Naive thymus-derived CD8-positive, alpha-beta T cell (primary cell): ENCODE results near the gene DISP2. TPM values are rescaled to one million over a fixed set of nuclear protein-coding genes. Genes with fewer than 3 reads are reported as not detected.

Source experiments
- ATAC-seq, 2 donors: fragments of 150-1000 bp; cut with Tn5 transposase in 1 of 2; sonication (Bioruptor Pico), chemical (Tn5 transposase) in 1 of 2; 1 replicate in 1 of 2; 2 replicates in 1 of 2; pipeline ENCODE4 v1.10.0; 2021; ENCODE audit warnings: mild to moderate bottlenecking in 2 of 2, moderate library complexity in 2 of 2
- POLR2A ChIA-PET: fragments of 350-600 bp; sonication (Branson Sonifier 250); formaldehyde crosslinking; loops from one replicate; lab custom pipeline; 2021; ENCODE audit warnings: antibody characterized with exemption; lab: Charles Lee
- DNase-seq, 10 donors: peaks; one replicate each; pipeline versions ENCODE4 v3.0.0 to v3.0.0-alpha.2; 2020 to 2022
- H3K27ac Mint-ChIP-seq, 10 donors: one replicate each; pipeline ENCODE4 v1.8.0; 2020 to 2022; ENCODE audit warnings: mild to moderate bottlenecking in 10 of 10, mixed read lengths in 10 of 10, moderate library complexity in 4 of 10, inconsistent platforms in 1 of 10
- H3K27me3 Mint-ChIP-seq, 5 donors: one replicate each; pipeline ENCODE4 v1.8.0; 2021 to 2022; ENCODE audit warnings: mixed read lengths in 5 of 5
- H3K36me3 Mint-ChIP-seq, 3 donors: one replicate each; pipeline ENCODE4 v1.8.0; 2020 to 2022; ENCODE audit warnings: mixed read lengths in 3 of 3, mild to moderate bottlenecking in 2 of 3, inconsistent platforms in 1 of 3
- H3K4me1 Mint-ChIP-seq, 4 donors: one replicate each; pipeline ENCODE4 v1.8.0; 2021 to 2022; ENCODE audit warnings: mixed read lengths in 4 of 4
- H3K4me3 Mint-ChIP-seq, 10 donors: one replicate each; pipeline ENCODE4 v1.8.0; 2020 to 2022; ENCODE audit warnings: mild to moderate bottlenecking in 10 of 10, mixed read lengths in 10 of 10, moderate library complexity in 6 of 10, inconsistent platforms in 1 of 10
- H3K9me3 Mint-ChIP-seq, 9 donors: one replicate each; pipeline ENCODE4 v1.8.0; 2020 to 2022; ENCODE audit warnings: mixed read lengths in 9 of 9, mild to moderate bottlenecking in 3 of 9, inconsistent platforms in 1 of 9, moderate library complexity in 1 of 9
- polyA plus RNA-seq, 3 donors: library from polyadenylated mRNA; unstranded; fragments of 300-500 nt; fragmentation: Illumina TruSeq; gene quantifications; one replicate each; pipeline ENCODE4 v1.2.3, GENCODE V29; 2021
- total RNA-seq, 8 experiments: library from RNA in 2 of 8; stranded (reverse) in 2 of 8; gene quantifications; one replicate each; pipeline ENCODE4 v1.2.3 and lab custom pipeline; 2021 to 2026

Gene DISP2, protein sequence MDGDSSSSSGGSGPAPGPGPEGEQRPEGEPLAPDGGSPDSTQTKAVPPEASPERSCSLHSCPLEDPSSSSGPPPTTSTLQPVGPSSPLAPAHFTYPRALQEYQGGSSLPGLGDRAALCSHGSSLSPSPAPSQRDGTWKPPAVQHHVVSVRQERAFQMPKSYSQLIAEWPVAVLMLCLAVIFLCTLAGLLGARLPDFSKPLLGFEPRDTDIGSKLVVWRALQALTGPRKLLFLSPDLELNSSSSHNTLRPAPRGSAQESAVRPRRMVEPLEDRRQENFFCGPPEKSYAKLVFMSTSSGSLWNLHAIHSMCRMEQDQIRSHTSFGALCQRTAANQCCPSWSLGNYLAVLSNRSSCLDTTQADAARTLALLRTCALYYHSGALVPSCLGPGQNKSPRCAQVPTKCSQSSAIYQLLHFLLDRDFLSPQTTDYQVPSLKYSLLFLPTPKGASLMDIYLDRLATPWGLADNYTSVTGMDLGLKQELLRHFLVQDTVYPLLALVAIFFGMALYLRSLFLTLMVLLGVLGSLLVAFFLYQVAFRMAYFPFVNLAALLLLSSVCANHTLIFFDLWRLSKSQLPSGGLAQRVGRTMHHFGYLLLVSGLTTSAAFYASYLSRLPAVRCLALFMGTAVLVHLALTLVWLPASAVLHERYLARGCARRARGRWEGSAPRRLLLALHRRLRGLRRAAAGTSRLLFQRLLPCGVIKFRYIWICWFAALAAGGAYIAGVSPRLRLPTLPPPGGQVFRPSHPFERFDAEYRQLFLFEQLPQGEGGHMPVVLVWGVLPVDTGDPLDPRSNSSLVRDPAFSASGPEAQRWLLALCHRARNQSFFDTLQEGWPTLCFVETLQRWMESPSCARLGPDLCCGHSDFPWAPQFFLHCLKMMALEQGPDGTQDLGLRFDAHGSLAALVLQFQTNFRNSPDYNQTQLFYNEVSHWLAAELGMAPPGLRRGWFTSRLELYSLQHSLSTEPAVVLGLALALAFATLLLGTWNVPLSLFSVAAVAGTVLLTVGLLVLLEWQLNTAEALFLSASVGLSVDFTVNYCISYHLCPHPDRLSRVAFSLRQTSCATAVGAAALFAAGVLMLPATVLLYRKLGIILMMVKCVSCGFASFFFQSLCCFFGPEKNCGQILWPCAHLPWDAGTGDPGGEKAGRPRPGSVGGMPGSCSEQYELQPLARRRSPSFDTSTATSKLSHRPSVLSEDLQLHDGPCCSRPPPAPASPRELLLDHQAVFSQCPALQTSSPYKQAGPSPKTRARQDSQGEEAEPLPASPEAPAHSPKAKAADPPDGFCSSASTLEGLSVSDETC (N-terminal part only)
- under 1 TPM; 0.31 to 0.52 TPM for total RNA-seq
- polyA plus RNA-seq: under 1 TPM; 0.02 to 0.73 (median 0.42) TPM
- total RNA-seq (lab: John Stamatoyannopoulos, UW): 0.14 to 4.9 (median 0.73) reads per million in 6 experiments

- Mint-ChIP-seq H3K9me3 (no peaks in the 10 kb centered on the region), H3K27ac (peak within 1 kb of the TSS in 1 of 10 donors; percentile 65)
- POLR2A ChIA-PET: interaction anchor here (1.4 to 2.2 kb wide), 3 partner anchors 10 to 94 kb away, joined by 3 to 8 read pairs (median 4); no protein-coding TSS in a partner anchor
Measured at GRCh38 chr15:40357723-40358470, at the start of gene DISP2. Gene DISP2 (plus strand): TSS chr15:40358219. CDS start chr15:40358322, 103 bp downstream.

DNA sequence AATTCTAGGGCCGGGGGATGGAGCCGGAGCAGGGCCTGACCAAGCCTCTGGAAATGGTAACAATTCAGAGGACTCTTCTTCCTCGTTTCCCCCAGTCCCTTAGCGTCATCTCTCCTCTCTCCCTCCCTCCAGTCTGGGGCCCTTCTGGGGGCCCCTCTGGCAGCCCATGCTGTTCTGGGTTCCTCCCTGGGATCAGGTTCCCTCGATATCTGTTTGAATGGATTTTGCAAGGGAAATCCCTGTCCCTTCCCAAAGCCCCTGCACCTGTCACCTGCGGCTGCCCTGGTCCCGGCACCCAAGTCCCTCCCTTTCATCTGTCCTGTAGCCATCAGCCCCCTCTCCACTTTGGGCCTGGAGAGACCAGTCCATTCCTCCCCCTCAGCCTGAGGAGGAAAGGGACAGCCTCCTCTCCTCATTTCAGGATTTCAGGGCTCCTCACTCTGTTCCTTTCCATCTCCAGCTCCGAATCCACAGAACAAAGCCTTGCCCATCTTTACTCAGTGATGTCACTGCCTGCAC, 48.6 kb upstream of the DISP2 start:
- Mint-ChIP-seq H3K4me1 (peaks cover 27 to 63% (median 57%) of the 10 kb centered on the region in 4 donors), H3K27me3 (no peaks in the 10 kb centered on the region)
- POLR2A ChIA-PET: interaction anchor here (0.7 to 6.8 kb wide), 11 partner anchors 8 to 271 kb away, joined by 3 to 104 read pairs (median 8); partner anchors contain the start of genes ANKRD63, INAFM2 and IVD

More at GRCh38 chr15:40357723-40358470, at the start of gene DISP2:
- Mint-ChIP-seq H3K4me3 (peak within 1 kb of the TSS; percentile 78 to 89 (median 84)), H3K4me1 (peaks cover 7 to 15% (median 14%) of the 10 kb centered on the region in 4 donors), H3K36me3 (peaks cover 0 to 3% (median 0%) of the 10 kb centered on the region in 3 donors), H3K27me3 (peaks cover 3 to 33% (median 6%) of the 10 kb centered on the region in 5 donors)
- ATAC-seq: peak; percentile 91 to 95
- peak; percentile 83 to 94 (median 91) for DNase-seq

DNA sequence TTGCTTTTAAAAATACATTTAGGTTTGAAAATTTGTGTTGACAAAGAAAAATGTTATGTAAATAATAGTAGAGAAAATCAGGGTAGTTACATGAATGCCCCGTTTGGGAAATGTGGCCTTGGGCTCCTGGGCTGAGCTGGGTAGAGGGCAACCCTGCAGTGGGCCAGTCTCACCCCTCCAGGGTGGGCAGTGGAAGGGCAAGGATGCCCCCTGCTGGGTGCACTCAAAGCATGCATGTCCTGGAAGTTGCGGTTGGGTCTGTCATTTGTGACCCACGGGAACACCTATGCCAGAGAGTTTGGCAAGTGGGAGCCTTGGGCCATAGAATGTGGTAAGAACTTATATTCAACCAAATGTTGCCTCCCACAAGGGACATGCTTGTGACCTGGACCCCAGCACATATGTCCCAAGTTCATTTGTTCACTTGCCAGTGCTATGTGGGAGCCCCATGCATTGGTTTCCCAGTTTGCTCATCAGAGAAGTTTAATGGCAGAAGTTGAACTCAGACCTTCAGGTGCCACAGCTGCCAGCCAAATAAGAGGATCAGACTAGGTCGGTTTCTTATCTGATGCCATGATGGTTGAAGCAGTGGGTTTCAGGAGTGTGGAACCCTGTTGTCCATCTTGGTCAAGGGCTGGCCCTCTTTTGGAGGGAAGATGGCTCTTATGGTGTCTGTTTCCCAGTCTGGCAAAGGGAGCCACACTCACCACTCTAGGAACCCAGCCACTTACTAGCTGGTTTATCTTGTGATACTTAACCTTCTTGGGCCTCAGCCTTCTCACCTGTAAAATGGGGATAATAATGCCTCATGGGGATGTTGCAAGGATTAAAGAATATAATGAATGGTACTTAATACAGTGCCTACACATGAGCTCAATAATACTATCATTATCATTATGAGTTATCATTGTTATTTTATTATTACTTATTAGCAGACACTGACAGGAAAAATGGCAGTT, 47.7 kb upstream of the DISP2 start:
- ATAC-seq: peak in 1 of 2 donors; percentile 17
- Mint-ChIP-seq H3K36me3 (peaks cover 0 to under 1% (median 0%) of the 10 kb centered on the region in 3 donors), H3K9me3 (no peaks in the 10 kb centered on the region), H3K27ac (peak overlapping the region; percentile 87 to 98 (median 95)), H3K4me3 (peak overlapping the region; percentile 57 to 98 (median 96)), H3K4me1 (peaks cover 26 to 59% (median 50%) of the 10 kb centered on the region in 4 donors), H3K27me3 (no peaks in the 10 kb centered on the region)
- POLR2A ChIA-PET: interaction anchor here (0.6 to 6.8 kb wide), 9 partner anchors 9 to 272 kb away, joined by 3 to 104 read pairs (median 4); partner anchors contain the start of genes ANKRD63, INAFM2 and IVD
- peak; percentile 45 to 81 (median 54) for DNase-seq

More for the DNA sequence above, 48.6 kb upstream of the DISP2 start:
- Mint-ChIP-seq H3K4me3 (peak overlapping the region; percentile 94 to 98 (median 96)), H3K27ac (peak overlapping the region; percentile 93 to 98 (median 97)), H3K36me3 (peaks cover 0 to 8% (median 0%) of the 10 kb centered on the region in 3 donors), H3K9me3 (no peaks in the 10 kb centered on the region)
- DNase-seq (no peak), ATAC-seq (no peak)

- Mint-ChIP-seq H3K4me3 (peak overlapping the region in 2 of 10 donors; percentile 37 to 64), H3K4me1 (peaks cover 28 to 52% (median 43%) of the 10 kb centered on the region in 4 donors), H3K27me3 (no peaks in the 10 kb centered on the region), H3K36me3 (no peaks in the 10 kb centered on the region), H3K27ac (peak overlapping the region in 6 of 10 donors; percentile 29 to 86 (median 68)), H3K9me3 (no peaks in the 10 kb centered on the region)
- DNase-seq: no peak
- POLR2A ChIA-PET: interaction anchor here (5.2 to 6.8 kb wide), 2 partner anchors 11 to 31 kb away, joined by 45 to 104 read pairs; partner anchors contain the start of gene INAFM2
- no peak for ATAC-seq
Measured at GRCh38 chr15:40310993-40311392, 47.0 kb upstream of the DISP2 start.

DNA sequence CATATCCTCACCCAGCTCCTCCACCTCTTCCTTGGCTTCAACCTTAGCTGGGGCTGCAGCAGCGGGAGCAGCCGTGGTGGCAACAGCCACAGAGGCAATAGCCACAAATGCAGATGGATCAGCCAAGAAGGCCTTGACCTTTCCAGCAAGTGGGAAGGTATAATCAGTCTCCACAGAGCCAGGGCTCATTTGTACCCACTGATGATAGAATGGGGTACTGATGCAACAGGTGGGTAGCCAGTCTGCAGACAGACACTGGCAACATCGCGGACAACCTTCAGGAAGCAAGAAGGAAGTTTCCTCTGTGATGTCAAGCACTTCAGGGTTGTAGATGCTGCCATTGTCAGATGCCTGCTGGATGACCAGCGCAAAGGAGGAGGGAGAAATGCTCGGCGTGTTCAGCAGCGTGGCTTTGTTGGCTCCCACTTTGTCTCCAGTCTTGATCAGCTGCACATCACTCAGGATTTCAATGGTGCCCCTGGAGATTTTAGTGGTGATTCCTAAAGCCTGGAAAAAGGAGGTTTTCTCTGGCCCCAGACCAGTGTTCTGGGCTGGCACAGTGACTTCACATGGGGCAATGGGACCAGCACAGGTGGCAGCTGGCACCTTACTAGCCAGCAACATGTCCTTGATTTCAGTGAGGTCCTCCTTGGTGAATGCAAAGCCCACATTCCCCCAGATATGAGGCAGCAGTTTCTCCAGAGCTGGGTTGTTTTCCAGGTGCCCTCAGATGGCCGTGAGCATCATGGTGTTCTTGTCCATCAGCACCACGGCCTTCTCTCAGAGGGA, 45.5 kb upstream of the DISP2 start:
- H3K27me3 Mint-ChIP-seq: no peaks in the 10 kb centered on the region
- no peak overlapping the region for H3K4me3 Mint-ChIP-seq
- POLR2A ChIA-PET: interaction anchor here (1.3 to 6.8 kb wide), 2 partner anchors 10 to 93 kb away, joined by 4 to 104 read pairs; partner anchors contain the start of genes INAFM2 and IVD
- H3K27ac Mint-ChIP-seq: peak overlapping the region in 1 of 10 donors; percentile 83
- no peak for ATAC-seq
- H3K9me3 Mint-ChIP-seq: no peaks in the 10 kb centered on the region
- H3K4me1 Mint-ChIP-seq: peaks cover 21 to 49% (median 34%) of the 10 kb centered on the region in 4 donors
- H3K36me3 Mint-ChIP-seq: no peaks in the 10 kb centered on the region
- no peak for DNase-seq

DNA sequence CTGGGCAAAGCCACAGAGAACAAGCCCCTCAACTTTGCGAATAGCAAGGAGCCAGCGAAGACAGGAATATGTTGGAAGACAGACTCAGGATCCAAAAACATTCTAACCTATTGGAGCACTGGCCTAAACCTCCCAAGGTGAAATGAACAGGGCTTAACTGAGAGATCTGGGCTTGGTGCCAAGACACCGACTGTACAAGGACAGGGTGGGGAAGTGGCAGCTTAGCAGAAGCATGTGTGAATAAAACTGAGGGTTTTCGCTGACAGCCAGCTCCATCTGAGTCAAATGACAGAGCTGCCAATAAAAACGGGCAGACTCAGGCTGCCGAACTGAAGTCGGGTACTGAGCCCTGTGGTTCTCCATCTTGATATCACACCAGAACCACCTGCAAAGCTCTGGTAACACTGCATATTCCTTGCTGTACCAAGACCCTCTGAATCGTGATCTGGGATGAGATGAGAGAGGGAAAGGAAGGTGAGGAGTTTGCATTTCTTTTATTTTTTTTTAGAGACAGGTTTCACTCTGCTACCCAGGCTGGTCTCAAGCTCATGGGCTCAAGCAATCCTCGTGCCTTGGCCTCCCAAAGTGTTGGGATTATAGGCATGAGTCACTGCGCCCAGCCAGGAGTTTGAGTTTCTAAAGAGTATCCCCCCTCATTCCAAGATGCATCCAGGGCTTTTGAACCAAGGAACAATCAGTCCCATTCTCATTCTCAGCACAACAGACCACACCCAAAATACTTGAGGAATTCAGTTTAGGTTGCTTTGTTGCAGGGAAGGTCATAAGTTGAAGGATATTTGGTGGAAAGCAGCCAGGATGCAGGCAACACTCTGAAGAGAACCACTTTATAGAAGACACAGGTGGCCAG, 44.3 kb upstream of the DISP2 start:
- Mint-ChIP-seq H3K4me1 (peaks cover 17 to 45% (median 31%) of the 10 kb centered on the region in 4 donors), H3K4me3 (peak overlapping the region in 9 of 10 donors; percentile 40 to 79 (median 64)), H3K36me3 (no peaks in the 10 kb centered on the region), H3K9me3 (no peaks in the 10 kb centered on the region), H3K27me3 (no peaks in the 10 kb centered on the region), H3K27ac (peak overlapping the region; percentile 43 to 94 (median 74))
- DNase-seq: peak in 8 of 10 donors; percentile 36 to 79 (median 59)
- POLR2A ChIA-PET: interaction anchor here (1.2 to 1.3 kb wide), 2 partner anchors 9 to 92 kb away, joined by 3 to 4 read pairs; partner anchors contain the start of gene IVD
- ATAC-seq: peak; percentile 68 to 72

GRCh38 chr15:40314723-40315276, 43.2 kb upstream of the DISP2 start:
- no peaks in the 10 kb centered on the region for H3K9me3 Mint-ChIP-seq
- H3K4me1 Mint-ChIP-seq: peaks cover 10 to 35% (median 21%) of the 10 kb centered on the region in 4 donors
- no peak overlapping the region for H3K4me3 Mint-ChIP-seq
- H3K27ac Mint-ChIP-seq: peak overlapping the region in 2 of 10 donors; percentile 5 to 69
- ATAC-seq (no peak), DNase-seq (no peak)
- peaks cover 0 to under 1% (median 0%) of the 10 kb centered on the region in 5 donors for H3K27me3 Mint-ChIP-seq
- no peaks in the 10 kb centered on the region for H3K36me3 Mint-ChIP-seq
- POLR2A ChIA-PET: interaction anchor here (0.9 to 1.5 kb wide), 3 partner anchors 10 to 35 kb away, joined by 3 to 4 read pairs (median 3); no protein-coding TSS in a partner anchor

DNA sequence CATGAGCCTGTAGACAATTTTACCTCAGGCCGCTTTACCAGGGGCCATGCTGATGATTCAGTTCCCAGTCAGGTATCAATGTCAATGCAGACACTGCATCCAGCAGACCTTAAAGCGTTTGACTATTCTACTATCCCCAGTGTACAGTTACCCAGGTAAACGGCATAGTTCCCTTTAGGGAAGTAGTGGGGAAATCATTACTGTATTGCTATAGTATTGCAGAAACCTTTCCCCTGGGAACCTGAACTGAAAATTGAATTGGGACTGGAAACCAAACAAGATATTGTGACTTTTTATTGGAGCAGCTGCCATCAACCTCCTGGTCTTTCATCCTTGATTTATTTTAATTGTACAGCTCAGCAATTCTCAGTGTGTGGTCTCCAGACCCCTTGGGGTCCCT, 41.1 kb upstream of the DISP2 start:
- POLR2A ChIA-PET: interaction anchor here (1.4 to 1.8 kb wide), 2 partner anchors 9 to 21 kb away, joined by 3 to 4 read pairs; partner anchors contain the start of gene PLCB2
- peaks cover 16 to 38% (median 27%) of the 10 kb centered on the region in 4 donors for H3K4me1 Mint-ChIP-seq
- no peak overlapping the region for H3K4me3 Mint-ChIP-seq
- DNase-seq (no peak), ATAC-seq (no peak)
- H3K9me3 Mint-ChIP-seq: no peaks in the 10 kb centered on the region
- no peaks in the 10 kb centered on the region for H3K36me3 Mint-ChIP-seq
- H3K27me3 Mint-ChIP-seq: peaks cover 0 to 6% (median 0%) of the 10 kb centered on the region in 5 donors
- H3K27ac Mint-ChIP-seq: no peak overlapping the region
